HCT116 (cell line): ENCODE data around the gene MAP3K7CL.

Source experiments
- CEBPB ChIP-seq: IDR thresholded peaks from 2 replicates; pipeline ENCODE4 v1.6.1; 2012; ENCODE audit warnings: low read depth
- EGR1 ChIP-seq: IDR thresholded peaks from 2 replicates; pipeline ENCODE4 v1.6.1; 2012; ENCODE audit warnings: low read depth
- EZH2 ChIP-seq: fragments of 200-600 bp; sonication (generic); IDR thresholded peaks from 2 replicates; pipeline ENCODE4 v1.6.1; 2017; ENCODE audit warnings: antibody characterized with exemption, mixed run types
- JUND ChIP-seq: IDR thresholded peaks from 2 replicates; pipeline ENCODE4 v1.6.1; 2012
- POLR2A ChIP-seq: IDR thresholded peaks from 2 replicates; pipeline ENCODE4 v1.7.0; 2011; ENCODE audit warnings: borderline replicate concordance; ENCODE audit not compliant: insufficient read depth, insufficient read length; ENCODE audit errors: extremely low read depth
- POLR2AphosphoS5 ChIP-seq: IDR thresholded peaks from 2 replicates; pipeline ENCODE4 v1.6.1; 2011; ENCODE audit warnings: mild to moderate bottlenecking, low read depth, low read length, moderate library complexity
- RAD21 ChIP-seq: IDR thresholded peaks from 2 replicates; pipeline ENCODE4 v1.6.1; 2012; ENCODE audit warnings: low read depth, mild to moderate bottlenecking
- REST ChIP-seq: IDR thresholded peaks from 2 replicates; pipeline ENCODE4 v1.6.1; 2012; ENCODE audit warnings: low read depth
- SRF ChIP-seq: IDR thresholded peaks from 2 replicates; pipeline ENCODE4 v1.6.1; 2012; ENCODE audit warnings: low read depth
- YY1 ChIP-seq: IDR thresholded peaks from 2 replicates; pipeline ENCODE4 v1.6.1; 2011; ENCODE audit warnings: low read length, low read depth, moderate library complexity, mild to moderate bottlenecking; ENCODE audit not compliant: insufficient replicate concordance; ENCODE audit errors: extremely low read depth
- ZFX ChIP-seq: fragments of 450-650 bp; IDR thresholded peaks from 2 replicates; pipeline ENCODE4 v1.6.1; 2017
- ZNF274 ChIP-seq: fragments of 200-500 bp; sonication (Bioruptor generic); IDR thresholded peaks from 2 replicates; pipeline ENCODE4 v1.6.1; 2014; ENCODE audit warnings: mild to moderate bottlenecking, low read depth, low read length, inconsistent platforms
- TF ChIP-seq, protein P1 (sequence below), 3 experiments: fragments of 200-600 bp in 1 of 3; sonication (generic) in 1 of 3; IDR thresholded peaks in 2 of 3; conservative IDR thresholded peaks in 1 of 3; 2 replicates each; pipeline ENCODE4 v1.5.1; 2012 to 2017; ENCODE audit warnings: low read depth in 2 of 3, low read length in 2 of 3, antibody characterized with exemption in 1 of 3, borderline replicate concordance in 1 of 3, control low read depth in 1 of 3, mild to moderate bottlenecking in 1 of 3, mixed read lengths in 1 of 3, mixed run types in 1 of 3, moderate library complexity in 1 of 3; ENCODE audit not compliant: insufficient read depth in 1 of 3
- TF ChIP-seq, protein P2 (sequence below): IDR thresholded peaks from 2 replicates; pipeline ENCODE4 v1.6.1; 2011; ENCODE audit warnings: mild to moderate bottlenecking, low read length, moderate library complexity; ENCODE audit not compliant: insufficient replicate concordance; ENCODE audit errors: extremely low read depth

GRCh38 chr21:29124645-29125044 is 5.8 kb upstream of the MAP3K7CL start:
- no peak for TF ChIP-seq EGR1
- no peak for TF ChIP-seq POLR2AphosphoS5
- TF ChIP-seq, protein P1, sequence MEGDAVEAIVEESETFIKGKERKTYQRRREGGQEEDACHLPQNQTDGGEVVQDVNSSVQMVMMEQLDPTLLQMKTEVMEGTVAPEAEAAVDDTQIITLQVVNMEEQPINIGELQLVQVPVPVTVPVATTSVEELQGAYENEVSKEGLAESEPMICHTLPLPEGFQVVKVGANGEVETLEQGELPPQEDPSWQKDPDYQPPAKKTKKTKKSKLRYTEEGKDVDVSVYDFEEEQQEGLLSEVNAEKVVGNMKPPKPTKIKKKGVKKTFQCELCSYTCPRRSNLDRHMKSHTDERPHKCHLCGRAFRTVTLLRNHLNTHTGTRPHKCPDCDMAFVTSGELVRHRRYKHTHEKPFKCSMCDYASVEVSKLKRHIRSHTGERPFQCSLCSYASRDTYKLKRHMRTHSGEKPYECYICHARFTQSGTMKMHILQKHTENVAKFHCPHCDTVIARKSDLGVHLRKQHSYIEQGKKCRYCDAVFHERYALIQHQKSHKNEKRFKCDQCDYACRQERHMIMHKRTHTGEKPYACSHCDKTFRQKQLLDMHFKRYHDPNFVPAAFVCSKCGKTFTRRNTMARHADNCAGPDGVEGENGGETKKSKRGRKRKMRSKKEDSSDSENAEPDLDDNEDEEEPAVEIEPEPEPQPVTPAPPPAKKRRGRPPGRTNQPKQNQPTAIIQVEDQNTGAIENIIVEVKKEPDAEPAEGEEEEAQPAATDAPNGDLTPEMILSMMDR (IDR thresholded peaks at IDR 0.05 in 2 of 3, conservative IDR thresholded peaks at IDR 0.05 in 1 of 3; ENCODE audit: borderline replicate concordance in 1 of 3, insufficient read depth in 1 of 3, low read depth in 2 of 3, low read length in 2 of 3), result no peak
- TF ChIP-seq, protein P2, sequence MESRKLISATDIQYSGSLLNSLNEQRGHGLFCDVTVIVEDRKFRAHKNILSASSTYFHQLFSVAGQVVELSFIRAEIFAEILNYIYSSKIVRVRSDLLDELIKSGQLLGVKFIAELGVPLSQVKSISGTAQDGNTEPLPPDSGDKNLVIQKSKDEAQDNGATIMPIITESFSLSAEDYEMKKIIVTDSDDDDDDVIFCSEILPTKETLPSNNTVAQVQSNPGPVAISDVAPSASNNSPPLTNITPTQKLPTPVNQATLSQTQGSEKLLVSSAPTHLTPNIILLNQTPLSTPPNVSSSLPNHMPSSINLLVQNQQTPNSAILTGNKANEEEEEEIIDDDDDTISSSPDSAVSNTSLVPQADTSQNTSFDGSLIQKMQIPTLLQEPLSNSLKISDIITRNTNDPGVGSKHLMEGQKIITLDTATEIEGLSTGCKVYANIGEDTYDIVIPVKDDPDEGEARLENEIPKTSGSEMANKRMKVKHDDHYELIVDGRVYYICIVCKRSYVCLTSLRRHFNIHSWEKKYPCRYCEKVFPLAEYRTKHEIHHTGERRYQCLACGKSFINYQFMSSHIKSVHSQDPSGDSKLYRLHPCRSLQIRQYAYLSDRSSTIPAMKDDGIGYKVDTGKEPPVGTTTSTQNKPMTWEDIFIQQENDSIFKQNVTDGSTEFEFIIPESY, result no peak
- TF ChIP-seq CEBPB, result no peak
- no peak for TF ChIP-seq JUND
- no peak for TF ChIP-seq POLR2A
- no peak for TF ChIP-seq EZH2
- TF ChIP-seq REST, result no peak
- no peak for TF ChIP-seq YY1
- TF ChIP-seq ZNF274, result no peak
- TF ChIP-seq RAD21, result no peak
- TF ChIP-seq ZFX, result no peak
- no peak for TF ChIP-seq SRF
